Melanocyte of skin (primary cell): ENCODE results near the gene MAP3K21. TPM values are rescaled to one million over a fixed set of nuclear protein-coding genes. Genes with fewer than 3 reads are reported as not detected.

Experiments used
- total RNA-seq, 2 donors: library from RNA; depleted of rRNA; stranded (reverse); fragments of >200 nt; gene quantifications; 2 replicates each; pipeline ENCODE4 v1.2.3, GENCODE V29; 2012

MAP3K21 gene
- under 1 TPM; 0.69 to 1.00 TPM for total RNA-seq

GRCh38 chr1:233327651-233328141 lies at the start of gene MAP3K21:
Gene MAP3K21 (plus strand): TSS chr1:233327724. CDS start chr1:233328029, 305 bp downstream.

DNA sequence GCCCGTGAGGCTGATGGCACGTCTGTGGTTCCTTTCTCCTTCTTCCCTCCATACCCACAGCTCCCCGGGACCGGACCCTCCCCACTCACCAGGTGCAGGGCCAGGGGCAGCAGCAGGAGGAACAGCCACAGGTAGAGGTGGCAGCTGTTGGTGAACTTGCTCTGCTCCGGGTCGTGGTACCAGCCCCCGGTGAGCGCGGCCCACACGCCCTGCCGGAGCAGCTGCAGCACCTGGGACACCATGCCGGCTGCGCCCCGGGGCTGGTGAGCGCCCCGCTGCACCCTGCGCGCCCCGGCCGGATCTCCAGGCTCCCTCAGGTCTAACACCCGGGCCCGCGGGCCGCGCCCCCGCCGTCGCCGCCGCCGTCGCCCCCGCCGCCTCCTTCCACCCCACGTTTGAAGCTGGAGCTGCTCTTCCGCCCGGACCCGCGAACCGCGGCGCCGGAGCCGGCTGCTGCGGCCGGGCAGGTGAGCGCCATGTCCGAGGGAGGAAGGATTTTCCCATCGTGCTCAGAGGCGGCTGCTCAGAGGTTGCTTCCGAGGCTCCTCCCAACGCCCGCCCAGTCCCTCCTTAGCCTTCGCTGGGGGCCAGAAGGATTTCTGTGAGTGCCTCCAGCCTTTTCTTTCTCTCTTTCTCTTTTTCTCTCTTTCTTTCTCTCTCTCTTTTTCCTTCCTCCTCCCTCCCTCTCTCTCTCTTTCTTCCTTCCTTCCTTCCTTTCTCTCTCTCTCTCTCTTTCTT lies 32.1 kb upstream of the MAP3K21 start, which contains the start of gene PCNX2:
TSS of gene PCNX2 (minus strand) at position 489 of the 738 bp plus-strand sequence. CDS start at position 242, 247 bp downstream.

Other genes starting within 250 kb of the MAP3K21 start
- gene PCNX2, start 32.0 kb upstream of the MAP3K21 start, total RNA-seq = 10 to 100 TPM in 1 of 2 donors, 1 to 10 TPM in 1; 7.9 to 12.3 TPM